Neuronal stem cell (in vitro differentiated cells): ENCODE data around the gene CEP95.
"Not testable (repeated sequence)": the region's sequence is repeated elsewhere in the genome, so short reads cannot be mapped to it uniquely, and the experiment has no call there.

Experiments used
- DNase-seq: peaks from one replicate; pipeline ENCODE4 v3.0.0-alpha.2; 2013; ENCODE audit warnings: low spot score
- H2AFZ ChIP-seq: one replicate; pipeline ENCODE4 v1.6.1; 2013; ENCODE audit warnings: mild to moderate bottlenecking, low read length, inconsistent platforms
- H2AK5ac ChIP-seq: 2 replicates; pipeline ENCODE4 v1.6.1; 2013; ENCODE audit warnings: low read depth, mild to moderate bottlenecking, inconsistent platforms, low read length, moderate library complexity, mixed read lengths
- H2BK120ac ChIP-seq: 2 replicates; pipeline ENCODE4 v1.6.1; 2013; ENCODE audit warnings: low read depth, mild to moderate bottlenecking, inconsistent platforms, low read length, moderate library complexity, mixed read lengths
- H2BK12ac ChIP-seq: one replicate; pipeline ENCODE4 v1.6.1; 2013; ENCODE audit warnings: low read length, inconsistent platforms
- H2BK15ac ChIP-seq: 2 replicates; pipeline ENCODE4 v1.6.1; 2013; ENCODE audit warnings: mild to moderate bottlenecking, low read length, inconsistent platforms, mixed read lengths
- H2BK5ac ChIP-seq: one replicate; pipeline ENCODE4 v1.6.1; 2013; ENCODE audit warnings: inconsistent platforms, mild to moderate bottlenecking, low read length, moderate library complexity
- H3K14ac ChIP-seq: one replicate; pipeline ENCODE4 v1.6.1; 2013; ENCODE audit warnings: low read length, inconsistent platforms
- H3K18ac ChIP-seq: 2 replicates; pipeline ENCODE4 v1.6.1; 2013; ENCODE audit warnings: low read length, inconsistent platforms
- H3K23ac ChIP-seq: 2 replicates; pipeline ENCODE4 v1.6.1; 2013; ENCODE audit warnings: low read depth, mild to moderate bottlenecking, mixed read lengths, low read length, inconsistent platforms; ENCODE audit not compliant: poor library complexity
- H3K27ac ChIP-seq: replicated peaks from 3 replicates; pipeline ENCODE4 v1.5.1; 2013; ENCODE audit warnings: low read length, inconsistent platforms
- H3K27me3 ChIP-seq, 3 experiments: 2 replicates each; pipeline ENCODE4 v1.6.1; 2013; ENCODE audit warnings: low read length in 3 of 3, mild to moderate bottlenecking in 2 of 3, inconsistent platforms in 1 of 3, low read depth in 1 of 3, mixed read lengths in 1 of 3, moderate library complexity in 1 of 3; ENCODE audit not compliant: control insufficient read depth in 3 of 3, insufficient read depth in 3 of 3
- H3K36me3 ChIP-seq, 2 donors: replicated peaks in 1 of 2; 2 replicates each; pipeline ENCODE4 v1.6.1; 2013; ENCODE audit warnings: low read length in 2 of 2; ENCODE audit not compliant: control insufficient read depth in 2 of 2, insufficient read depth in 2 of 2
- H3K4ac ChIP-seq: 2 replicates; pipeline ENCODE4 v1.6.1; 2013; ENCODE audit warnings: inconsistent platforms, mild to moderate bottlenecking, low read length, moderate library complexity
- H3K4me1 ChIP-seq, 2 donors: 1 replicate in 1 of 2; 2 replicates in 1 of 2; pipeline ENCODE4 v1.6.1; 2013; ENCODE audit warnings: low read length in 2 of 2, low read depth in 1 of 2; ENCODE audit not compliant: control insufficient read depth in 2 of 2, insufficient read depth in 1 of 2
- H3K4me2 ChIP-seq: one replicate; pipeline ENCODE4 v1.6.1; 2013; ENCODE audit warnings: mild to moderate bottlenecking, low read length, inconsistent platforms; ENCODE audit not compliant: insufficient read depth, poor library complexity, severe bottlenecking
- H3K4me3 ChIP-seq, 2 donors: 2 replicates each; pipeline ENCODE4 v1.5.1; 2013; ENCODE audit warnings: low read length in 2 of 2, mild to moderate bottlenecking in 2 of 2, inconsistent platforms in 1 of 2, moderate library complexity in 1 of 2
- H3K79me1 ChIP-seq: one replicate; pipeline ENCODE4 v1.6.1; 2013; ENCODE audit warnings: low read depth, mild to moderate bottlenecking, inconsistent platforms, low read length, moderate library complexity
- H3K9ac ChIP-seq: one replicate; pipeline ENCODE4 v1.6.1; 2013; ENCODE audit warnings: mild to moderate bottlenecking, low read depth, low read length, inconsistent platforms; ENCODE audit not compliant: poor library complexity
- H3K9me3 ChIP-seq, 2 donors: replicated peaks in 1 of 2; 2 replicates each; pipeline versions ENCODE3 to v1.6.1; 2013; ENCODE audit warnings: low read length in 2 of 2, mild to moderate bottlenecking in 2 of 2, inconsistent platforms in 1 of 2, low read depth in 1 of 2, mixed read lengths in 1 of 2, moderate library complexity in 1 of 2; ENCODE audit not compliant: control insufficient read depth in 2 of 2, insufficient read depth in 1 of 2
- H4K8ac ChIP-seq: one replicate; pipeline ENCODE4 v1.6.1; 2013; ENCODE audit warnings: low read depth, mild to moderate bottlenecking, inconsistent platforms, low read length, moderate library complexity
- H4K91ac ChIP-seq: one replicate; pipeline ENCODE4 v1.6.1; 2013; ENCODE audit warnings: low read length, low read depth, mild to moderate bottlenecking, inconsistent platforms; ENCODE audit not compliant: poor library complexity
- WGBS, 2 donors: extraction: QIAGEN DNeasy Blood & Tissue Kit; methylation state at CpG; one replicate each; pipeline ENCODE4 v1.1.7; 2013; ENCODE audit warnings: missing lambda C conversion rate in 2 of 2, mixed read lengths in 1 of 2; ENCODE audit not compliant: insufficient read length in 2 of 2, insufficient replicate concordance in 1 of 2; ENCODE audit errors: extremely low coverage in 2 of 2; 5-methylcytosine and 5-hydroxymethylcytosine counted together

Gene CEP95

GRCh38 chr17:64495300-64495699 is 11.5 kb upstream of the CEP95 start:
- H3K4me3 ChIP-seq, H2BK12ac ChIP-seq, H3K9me3 ChIP-seq, H3K4ac ChIP-seq, H3K23ac ChIP-seq, H3K14ac ChIP-seq, H2BK15ac ChIP-seq, H3K9ac ChIP-seq, H2AFZ ChIP-seq, DNase-seq, H3K79me1 ChIP-seq, H3K4me1 ChIP-seq, H3K27ac ChIP-seq, H2AK5ac ChIP-seq, H4K91ac ChIP-seq, H4K8ac ChIP-seq, H3K4me2 ChIP-seq, H3K18ac ChIP-seq, H2BK120ac ChIP-seq, H2BK5ac ChIP-seq, H3K27me3 ChIP-seq: not testable (repeated sequence)
- WGBS, 2 donors = 100% methylated on average over 1 of the region's 5 CpGs
- H3K36me3 ChIP-seq = peaks cover 16 to 68% of the 10 kb centered on the region in 2 donors

- H3K4me1 ChIP-seq = peaks cover 2 to 8% of the 10 kb centered on the region in 2 donors
Observed at GRCh38 chr17:64496348-64496785, 10.4 kb upstream of the CEP95 start.

GRCh38 chr17:64496786-64497564 is 9.8 kb upstream of the CEP95 start, which contains the start of gene POLG2:
Gene POLG2, minus strand, starts transcription at chr17:64497054. Its CDS starts 86 bp downstream, at chr17:64496968.
- WGBS, 2 donors = no CpG with 5 or more reads among the region's 50 CpGs
- Histone ChIP-seq H3K4ac (peak within 1 kb of the TSS; percentile 19), H3K36me3 (peaks cover 28 to 68% of the 10 kb centered on the region in 2 donors), H2BK5ac (peak within 1 kb of the TSS; percentile 14), H2AFZ (peak within 1 kb of the TSS; percentile 86), H3K14ac (no peak within 1 kb of the TSS), H2BK12ac (no peak within 1 kb of the TSS), H3K9ac (peak within 1 kb of the TSS; percentile 91), H2AK5ac (no peak within 1 kb of the TSS), H3K9me3 (no peaks in the 10 kb centered on the region), H3K4me3 (peak within 1 kb of the TSS; percentile 70 to 91), H2BK15ac (no peak within 1 kb of the TSS), H3K27ac (peak within 1 kb of the TSS; percentile 93), H3K23ac (peak within 1 kb of the TSS; percentile 61), H4K8ac (no peak within 1 kb of the TSS), H3K27me3 (no peaks in the 10 kb centered on the region), H3K4me1 (peaks cover 2 to 8% of the 10 kb centered on the region in 2 donors), H2BK120ac (no peak within 1 kb of the TSS), H3K79me1 (peaks cover 3% of the 10 kb centered on the region), H3K18ac (peak within 1 kb of the TSS; percentile 80), H4K91ac (no peak within 1 kb of the TSS), H3K4me2 (peak within 1 kb of the TSS; percentile 78)
- DNase-seq = peak; percentile 88

More at GRCh38 chr17:64496348-64496785, 10.4 kb upstream of the CEP95 start:
- Histone ChIP-seq H2AFZ (peak overlapping the region; percentile 86), H2BK12ac (no peak overlapping the region), H3K9ac (peak overlapping the region; percentile 91), H2BK5ac (peak overlapping the region; percentile 14), H3K14ac (no peak overlapping the region), H3K9me3 (no peaks in the 10 kb centered on the region), H3K4me3 (peak overlapping the region; percentile 70 to 91), H3K18ac (peak overlapping the region; percentile 80), H3K79me1 (peaks cover 3% of the 10 kb centered on the region), H3K36me3 (peaks cover 26 to 68% of the 10 kb centered on the region in 2 donors), H4K91ac (no peak overlapping the region), H2BK120ac (no peak overlapping the region), H3K4me2 (peak overlapping the region; percentile 78), H3K27ac (peak overlapping the region; percentile 71), H3K23ac (peak overlapping the region; percentile 12), H2BK15ac (no peak overlapping the region), H3K27me3 (no peaks in the 10 kb centered on the region), H4K8ac (no peak overlapping the region), H3K4ac (no peak overlapping the region), H2AK5ac (no peak overlapping the region)
- no peak for DNase-seq
- no CpG with 5 or more reads among the region's 20 CpGs for WGBS, 2 donors

GRCh38 chr17:64497565-64498035 is 9.2 kb upstream of the CEP95 start:
- no peaks in the 10 kb centered on the region for H3K9me3 ChIP-seq
- peak overlapping the region; percentile 70 to 91 for H3K4me3 ChIP-seq
- peak overlapping the region; percentile 61 for H3K23ac ChIP-seq
- peaks cover 3% of the 10 kb centered on the region for H3K79me1 ChIP-seq
- H3K36me3 ChIP-seq = peaks cover 31 to 68% of the 10 kb centered on the region in 2 donors
- no peak overlapping the region for H3K9ac ChIP-seq
- H3K4me1 ChIP-seq = peaks cover 2 to 8% of the 10 kb centered on the region in 2 donors
- no peak overlapping the region for H2BK15ac ChIP-seq
- H3K18ac ChIP-seq = no peak overlapping the region
- H2BK12ac ChIP-seq = no peak overlapping the region
- no peak for DNase-seq
- peak overlapping the region; percentile 78 for H3K4me2 ChIP-seq
- H4K91ac ChIP-seq = no peak overlapping the region
- no peak overlapping the region for H2AFZ ChIP-seq
- H3K27me3 ChIP-seq = no peaks in the 10 kb centered on the region
- H3K4ac ChIP-seq = peak overlapping the region; percentile 19
- no peak overlapping the region for H2AK5ac ChIP-seq
- no peak overlapping the region for H3K14ac ChIP-seq
- WGBS, 2 donors = no CpG with 5 or more reads among the region's 4 CpGs
- no peak overlapping the region for H2BK120ac ChIP-seq
- H2BK5ac ChIP-seq = no peak overlapping the region
- peak overlapping the region; percentile 93 for H3K27ac ChIP-seq
- H4K8ac ChIP-seq = no peak overlapping the region
